ENCODE results near the gene WFIKKN1. TPM values are rescaled to one million over a fixed set of nuclear protein-coding genes. Genes with fewer than 3 reads are reported as not detected.

The WFIKKN1 gene
- polyA plus RNA-seq, 3 donors: 0.76 TPM; not detected in 2

- Histone ChIP-seq H3K9ac (ENCODE audit: insufficient read depth, low read length, poor library complexity, severe bottlenecking) (no peak overlapping the region), H3K79me2 (ENCODE audit: insufficient read depth, low read length) (peaks cover 20% of the 10 kb centered on the region), H3K36me3 (replicated peaks in 1 of 2; ENCODE audit: control insufficient read depth in 1 of 2, insufficient read depth in 2 of 2, low read length in 2 of 2) (peaks cover 48 to 50% of the 10 kb centered on the region in 2 donors), H3K4me2 (replicated peaks; ENCODE audit: extremely low read depth, low read length, poor library complexity, severe bottlenecking) (no peak overlapping the region), H2AFZ (ENCODE audit: insufficient read depth, low read depth, low read length, poor library complexity, severe bottlenecking) (no peak overlapping the region), H3K9me3 (replicated peaks in 1 of 2; ENCODE audit: control insufficient read depth in 1 of 2, insufficient read depth in 1 of 2, low read length in 2 of 2) (no peaks in the 10 kb centered on the region), H3K4me1 (ENCODE audit: control insufficient read depth in 1 of 2, insufficient read depth in 2 of 2, low read length in 2 of 2) (peaks cover 22 to 29% of the 10 kb centered on the region in 2 donors), H3K4me3 (replicated peaks in 1 of 3; ENCODE audit: low read depth in 2 of 3, low read length in 3 of 3) (no peak overlapping the region), H3K27ac (ENCODE audit: low read depth in 1 of 2, low read length in 2 of 2) (no peak overlapping the region), H3K27me3 (ENCODE audit: control insufficient read depth in 2 of 2, insufficient read depth in 2 of 2, low read length in 2 of 2) (peaks cover 3 to 27% of the 10 kb centered on the region in 2 donors), H4K20me1 (ENCODE audit: insufficient read depth, low read length) (peaks cover 60% of the 10 kb centered on the region)
- Mint-ChIP-seq H3K9me3 (peaks cover 0 to 5% (median 0%) of the 10 kb centered on the region in 7 donors), H3K4me3 (no peak overlapping the region), H3K27ac (no peak overlapping the region), H3K4me1 (peaks cover 17% of the 10 kb centered on the region), H3K36me3 (peaks cover 30 to 47% of the 10 kb centered on the region in 2 donors), H3K27me3 (ENCODE audit: low read depth in 3 of 3) (peaks cover 20 to 31% (median 23%) of the 10 kb centered on the region in 3 donors)
- intact Hi-C loops (cut with micrococcal nuclease): no loop called here
- no peak for TF ChIP-seq CTCF (IDR thresholded peaks at IDR 0.05)
- WGBS (ENCODE audit: insufficient coverage): over 99% methylated on average over 15 of the region's 19 CpGs
- no peak for DNase-seq
Measured at GRCh38 chr16:672371-672770, 41.6 kb downstream of the WFIKKN1 start.

GRCh38 chr16:672851-673250 lies 42.1 kb downstream of the WFIKKN1 start:
- no peak for DNase-seq
- no peak for TF ChIP-seq CTCF (IDR thresholded peaks at IDR 0.05)
- H3K4me2 ChIP-seq (replicated peaks; ENCODE audit: extremely low read depth, low read length, poor library complexity, severe bottlenecking): no peak overlapping the region
- Mint-ChIP-seq H3K9me3 (peaks cover 0 to 5% (median 0%) of the 10 kb centered on the region in 7 donors), H3K27me3 (ENCODE audit: low read depth in 3 of 3) (peaks cover 20 to 32% (median 23%) of the 10 kb centered on the region in 3 donors), H3K4me3 (no peak overlapping the region), H3K4me1 (peaks cover 15% of the 10 kb centered on the region), H3K36me3 (peaks cover 30 to 47% of the 10 kb centered on the region in 2 donors), H3K27ac (no peak overlapping the region)
- peaks cover 20% of the 10 kb centered on the region for H3K79me2 ChIP-seq (ENCODE audit: insufficient read depth, low read length)
- 97% methylated on average over 21 of the region's 21 CpGs for WGBS (ENCODE audit: insufficient coverage)
- no peak overlapping the region for H3K4me3 ChIP-seq (replicated peaks in 1 of 3; ENCODE audit: low read depth in 2 of 3, low read length in 3 of 3)
- no peak overlapping the region for H2AFZ ChIP-seq (ENCODE audit: insufficient read depth, low read depth, low read length, poor library complexity, severe bottlenecking)
- H3K27me3 ChIP-seq (ENCODE audit: control insufficient read depth in 2 of 2, insufficient read depth in 2 of 2, low read length in 2 of 2): peaks cover 3 to 30% of the 10 kb centered on the region in 2 donors
- peaks cover 18 to 25% of the 10 kb centered on the region in 2 donors for H3K4me1 ChIP-seq (ENCODE audit: control insufficient read depth in 1 of 2, insufficient read depth in 2 of 2, low read length in 2 of 2)
- H3K36me3 ChIP-seq (replicated peaks in 1 of 2; ENCODE audit: control insufficient read depth in 1 of 2, insufficient read depth in 2 of 2, low read length in 2 of 2): peaks cover 48 to 50% of the 10 kb centered on the region in 2 donors
- H3K9ac ChIP-seq (ENCODE audit: insufficient read depth, low read length, poor library complexity, severe bottlenecking): no peak overlapping the region
- no peak overlapping the region for H3K27ac ChIP-seq (ENCODE audit: low read depth in 1 of 2, low read length in 2 of 2)
- peaks cover 60% of the 10 kb centered on the region for H4K20me1 ChIP-seq (ENCODE audit: insufficient read depth, low read length)
- no peaks in the 10 kb centered on the region for H3K9me3 ChIP-seq (replicated peaks in 1 of 2; ENCODE audit: control insufficient read depth in 1 of 2, insufficient read depth in 1 of 2, low read length in 2 of 2)
- intact Hi-C loops (cut with micrococcal nuclease): no loop called here
